Suprapubic skin (tissue), 4 donors: ENCODE data around the gene TBCEL.

Experiments used
- POLR2A ChIP-seq, 2 donors: fragments of 450-650 bp; IDR thresholded peaks; one replicate each; pipeline ENCODE4 v1.6.1; 2017; ENCODE audit warnings: antibody characterized with exemption in 2 of 2, mild to moderate bottlenecking in 2 of 2, moderate library complexity in 2 of 2
- POLR2AphosphoS5 ChIP-seq, 3 donors: sonication (generic); formaldehyde crosslinking; IDR thresholded peaks; one replicate each; pipeline ENCODE4 v1.6.1; 2017; ENCODE audit warnings: antibody characterized with exemption in 3 of 3
- TF ChIP-seq, protein P1 (sequence below), 2 donors: fragments of 200-600 bp in 1 of 2; fragments of 450-650 bp in 1 of 2; sonication (generic) in 1 of 2; IDR thresholded peaks; one replicate each; pipeline ENCODE4 v1.5.1; 2016 to 2019; ENCODE audit warnings: antibody characterized with exemption in 2 of 2, mild to moderate bottlenecking in 1 of 2, moderate library complexity in 1 of 2

DNA sequence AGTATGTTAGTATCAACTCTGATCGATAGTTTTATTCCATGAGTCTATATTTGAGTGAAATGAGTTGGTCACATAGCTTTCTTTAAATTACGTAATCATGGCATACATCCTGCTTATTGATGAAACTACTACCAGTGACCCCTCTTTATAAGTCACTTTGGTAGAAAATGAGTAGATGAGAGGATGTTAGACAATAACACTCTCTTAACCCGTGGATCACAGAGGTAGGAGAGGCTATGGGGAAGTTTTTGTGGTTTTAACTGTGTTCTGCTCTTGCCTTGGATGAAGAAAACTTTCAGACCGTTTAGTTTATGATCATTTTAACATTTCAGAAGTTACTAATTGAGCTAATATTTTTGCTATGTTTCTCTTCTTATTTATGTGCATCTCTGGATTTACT, 34.0 kb downstream of the TBCEL start:
- TF ChIP-seq, protein P1, sequence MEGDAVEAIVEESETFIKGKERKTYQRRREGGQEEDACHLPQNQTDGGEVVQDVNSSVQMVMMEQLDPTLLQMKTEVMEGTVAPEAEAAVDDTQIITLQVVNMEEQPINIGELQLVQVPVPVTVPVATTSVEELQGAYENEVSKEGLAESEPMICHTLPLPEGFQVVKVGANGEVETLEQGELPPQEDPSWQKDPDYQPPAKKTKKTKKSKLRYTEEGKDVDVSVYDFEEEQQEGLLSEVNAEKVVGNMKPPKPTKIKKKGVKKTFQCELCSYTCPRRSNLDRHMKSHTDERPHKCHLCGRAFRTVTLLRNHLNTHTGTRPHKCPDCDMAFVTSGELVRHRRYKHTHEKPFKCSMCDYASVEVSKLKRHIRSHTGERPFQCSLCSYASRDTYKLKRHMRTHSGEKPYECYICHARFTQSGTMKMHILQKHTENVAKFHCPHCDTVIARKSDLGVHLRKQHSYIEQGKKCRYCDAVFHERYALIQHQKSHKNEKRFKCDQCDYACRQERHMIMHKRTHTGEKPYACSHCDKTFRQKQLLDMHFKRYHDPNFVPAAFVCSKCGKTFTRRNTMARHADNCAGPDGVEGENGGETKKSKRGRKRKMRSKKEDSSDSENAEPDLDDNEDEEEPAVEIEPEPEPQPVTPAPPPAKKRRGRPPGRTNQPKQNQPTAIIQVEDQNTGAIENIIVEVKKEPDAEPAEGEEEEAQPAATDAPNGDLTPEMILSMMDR (IDR thresholded peaks at IDR 0.05), result no peak
- TF ChIP-seq POLR2A (IDR thresholded peaks at IDR 0.05), result no peak
- no peak for TF ChIP-seq POLR2AphosphoS5 (IDR thresholded peaks at IDR 0.05)
